Activated B cell treated with CpG ODN at 0.5 μM for 24 hours (primary cell): ENCODE measurements around the gene MIDN. TPM values are rescaled to one million over a fixed set of nuclear protein-coding genes. Genes with fewer than 3 reads are reported as not detected.

ENCODE experiments used
- ATAC-seq: fragments of 200-7000 bp; cut with Tn5 transposase; one replicate; pipeline ENCODE4 v1.10.0; 2021; ENCODE audit warnings: low read depth, mild to moderate bottlenecking, moderate library complexity
- CTCF ChIA-PET: fragments of 350-600 bp; sonication (Branson Sonifier 250); formaldehyde crosslinking; loops from one replicate; lab custom pipeline; 2021; ENCODE audit warnings: antibody characterized with exemption; lab: Charles Lee
- POLR2A ChIA-PET: fragments of 350-600 bp; sonication (Branson Sonifier 250); formaldehyde crosslinking; loops from one replicate; lab custom pipeline; 2021; ENCODE audit warnings: antibody characterized with exemption; lab: Charles Lee
- DNase-seq: peaks from one replicate; pipeline ENCODE4 v3.0.0; 2022
- H3K27ac Mint-ChIP-seq: one replicate; pipeline ENCODE4 v1.8.0; 2020; ENCODE audit warnings: mixed read lengths
- H3K27me3 Mint-ChIP-seq: one replicate; pipeline ENCODE4 v1.8.0; 2021; ENCODE audit warnings: mixed read lengths
- H3K36me3 Mint-ChIP-seq: one replicate; pipeline ENCODE4 v1.8.0; 2021; ENCODE audit warnings: low read depth, mixed read lengths
- H3K4me1 Mint-ChIP-seq: one replicate; pipeline ENCODE4 v1.8.0; 2021; ENCODE audit warnings: mixed read lengths
- H3K4me3 Mint-ChIP-seq: one replicate; pipeline ENCODE4 v1.8.0; 2020; ENCODE audit warnings: mild to moderate bottlenecking, mixed read lengths
- H3K9me3 Mint-ChIP-seq: one replicate; pipeline ENCODE4 v1.8.0; 2020; ENCODE audit warnings: mixed read lengths
- CTCF ChIP-seq: fragments of 200-600 bp; IDR thresholded peaks from one replicate; pipeline ENCODE4 v1.8.0; 2022; ENCODE audit warnings: antibody characterized with exemption, mild to moderate bottlenecking
- intact Hi-C: fragments of 100-400 bp; cut with micrococcal nuclease; formaldehyde crosslinking; loops from one replicate; pipeline ENCODE4 v1.15.1; 2024
- total RNA-seq: library from RNA; stranded (reverse); gene quantifications from 2 replicates; pipeline ENCODE4 v1.2.3, GENCODE V29; 2022

Gene MIDN
- total RNA-seq, 1 donor from 2014 or later, result 68.4 TPM

- intact Hi-C loops, result no loop called here
- ChIA-PET CTCF (no interaction called here), POLR2A (no interaction called here)
- Mint-ChIP-seq H3K9me3 (no peaks in the 10 kb centered on the region), H3K4me1 (no peaks in the 10 kb centered on the region), H3K36me3 (peaks cover 8% of the 10 kb centered on the region), H3K4me3 (no peak overlapping the region), H3K27me3 (no peaks in the 10 kb centered on the region), H3K27ac (no peak overlapping the region)
- DNase-seq (no peak), ATAC-seq (no peak)
- TF ChIP-seq CTCF, result no peak
These were observed 18.2 kb upstream of the MIDN start for GRCh38 chr19:1229924-1230782.

GRCh38 chr19:1230783-1231489, 17.4 kb upstream of the MIDN start:
- no peaks in the 10 kb centered on the region for H3K27me3 Mint-ChIP-seq
- ATAC-seq (no peak), DNase-seq (no peak)
- H3K9me3 Mint-ChIP-seq, result no peaks in the 10 kb centered on the region
- no peaks in the 10 kb centered on the region for H3K4me1 Mint-ChIP-seq
- no peak overlapping the region for H3K27ac Mint-ChIP-seq
- no peak for TF ChIP-seq CTCF
- peaks cover 7% of the 10 kb centered on the region for H3K36me3 Mint-ChIP-seq
- ChIA-PET CTCF (no interaction called here), POLR2A (no interaction called here)
- intact Hi-C loops, result no loop called here
- H3K4me3 Mint-ChIP-seq, result no peak overlapping the region

GRCh38 chr19:1231729-1232637, 16.4 kb upstream of the MIDN start:
- Mint-ChIP-seq H3K27ac (no peak overlapping the region), H3K9me3 (no peaks in the 10 kb centered on the region), H3K4me1 (no peaks in the 10 kb centered on the region), H3K36me3 (peaks cover 7% of the 10 kb centered on the region), H3K27me3 (no peaks in the 10 kb centered on the region), H3K4me3 (no peak overlapping the region)
- ATAC-seq (no peak), DNase-seq (no peak)
- TF ChIP-seq CTCF, result no peak
- POLR2A ChIA-PET, result interaction anchor here (0.6 kb wide), 1 partner anchor 178 kb away, joined by 4 read pairs; no protein-coding TSS in a partner anchor
- intact Hi-C loops, result no loop called here
- CTCF ChIA-PET, result no interaction called here

GRCh38 chr19:1232652-1233072, 15.7 kb upstream of the MIDN start:
- TF ChIP-seq CTCF, result no peak
- intact Hi-C loops, result no loop called here
- Mint-ChIP-seq H3K4me3 (no peak overlapping the region), H3K27me3 (no peaks in the 10 kb centered on the region), H3K36me3 (peaks cover 4% of the 10 kb centered on the region), H3K27ac (no peak overlapping the region), H3K4me1 (no peaks in the 10 kb centered on the region), H3K9me3 (no peaks in the 10 kb centered on the region)
- POLR2A ChIA-PET, result no interaction called here
- DNase-seq, result no peak
- CTCF ChIA-PET, result no interaction called here
- no peak for ATAC-seq
